Measurements from ENCODE around the gene MAPKAPK2.

Gene MAPKAPK2

GRCh38 chr1:206666031-206666561 lies 18.6 kb upstream of the MAPKAPK2 start:
- Histone ChIP-seq H3K27me3 (ENCODE audit: insufficient read depth, low read length, poor library complexity, severe bottlenecking) (no peaks in the 10 kb centered on the region), H3K36me3 (ENCODE audit: insufficient read depth, low read length) (no peaks in the 10 kb centered on the region), H3F3A (ENCODE audit: low read depth) (no peaks in the 10 kb centered on the region), H3K9me2 (replicated peaks; ENCODE audit: low read depth, low read length) (no peaks in the 10 kb centered on the region), H3K79me2 (ENCODE audit: insufficient read depth, low read length) (no peaks in the 10 kb centered on the region), H4K20me1 (ENCODE audit: insufficient read depth, low read length, poor library complexity, severe bottlenecking) (no peaks in the 10 kb centered on the region), H3K4me3 (ENCODE audit: low read length, poor library complexity, severe bottlenecking) (no peak overlapping the region), H3K4me2 (ENCODE audit: low read depth, low read length, poor library complexity, severe bottlenecking) (no peak overlapping the region), H3K4me1 (ENCODE audit: insufficient read depth, low read length, poor library complexity, severe bottlenecking) (peaks cover 25% of the 10 kb centered on the region), H3K9me3 (ENCODE audit: insufficient read depth, low read depth, low read length) (no peaks in the 10 kb centered on the region), H3K9ac (ENCODE audit: low read depth, low read length, poor library complexity, severe bottlenecking) (no peak overlapping the region), H2AFZ (ENCODE audit: low read length) (0 out of 2 replicates have a peak overlapping the region, but pooled peaks have one; percentile 3)
- TF ChIP-seq CTCF (conservative IDR thresholded peaks at IDR 0.05; ENCODE audit: low read length): no peak
- TF ChIP-seq EZH2phosphoT487 (IDR thresholded peaks at IDR 0.05; ENCODE audit: borderline replicate concordance): no peak

- Histone ChIP-seq H3K4me3 (ENCODE audit: low read length, poor library complexity, severe bottlenecking) (no peak overlapping the region), H3K9ac (ENCODE audit: low read depth, low read length, poor library complexity, severe bottlenecking) (no peak overlapping the region), H3K9me2 (replicated peaks; ENCODE audit: low read depth, low read length) (no peaks in the 10 kb centered on the region), H3K9me3 (ENCODE audit: insufficient read depth, low read depth, low read length) (no peaks in the 10 kb centered on the region), H3K4me1 (ENCODE audit: insufficient read depth, low read length, poor library complexity, severe bottlenecking) (peaks cover 26% of the 10 kb centered on the region), H3K36me3 (ENCODE audit: insufficient read depth, low read length) (no peaks in the 10 kb centered on the region), H4K20me1 (ENCODE audit: insufficient read depth, low read length, poor library complexity, severe bottlenecking) (no peaks in the 10 kb centered on the region), H3K79me2 (ENCODE audit: insufficient read depth, low read length) (no peaks in the 10 kb centered on the region), H3F3A (ENCODE audit: low read depth) (no peaks in the 10 kb centered on the region), H2AFZ (ENCODE audit: low read length) (no peak overlapping the region), H3K4me2 (ENCODE audit: low read depth, low read length, poor library complexity, severe bottlenecking) (no peak overlapping the region), H3K27me3 (ENCODE audit: insufficient read depth, low read length, poor library complexity, severe bottlenecking) (no peaks in the 10 kb centered on the region)
- TF ChIP-seq EZH2phosphoT487 (IDR thresholded peaks at IDR 0.05; ENCODE audit: borderline replicate concordance) (no peak), CTCF (conservative IDR thresholded peaks at IDR 0.05; ENCODE audit: low read length) (no peak)
These were observed 17.6 kb upstream of the MAPKAPK2 start for GRCh38 chr1:206666954-206667665.

GRCh38 chr1:206668351-206668750 lies 16.4 kb upstream of the MAPKAPK2 start:
- no peak overlapping the region for H3K9ac ChIP-seq (ENCODE audit: low read depth, low read length, poor library complexity, severe bottlenecking)
- H3K4me3 ChIP-seq (ENCODE audit: low read length, poor library complexity, severe bottlenecking): no peak overlapping the region
- no peaks in the 10 kb centered on the region for H3K27me3 ChIP-seq (ENCODE audit: insufficient read depth, low read length, poor library complexity, severe bottlenecking)
- no peaks in the 10 kb centered on the region for H4K20me1 ChIP-seq (ENCODE audit: insufficient read depth, low read length, poor library complexity, severe bottlenecking)
- peaks cover 35% of the 10 kb centered on the region for H3K4me1 ChIP-seq (ENCODE audit: insufficient read depth, low read length, poor library complexity, severe bottlenecking)
- no peaks in the 10 kb centered on the region for H3K36me3 ChIP-seq (ENCODE audit: insufficient read depth, low read length)
- no peaks in the 10 kb centered on the region for H3F3A ChIP-seq (ENCODE audit: low read depth)
- H3K79me2 ChIP-seq (ENCODE audit: insufficient read depth, low read length): no peaks in the 10 kb centered on the region
- peak overlapping the region; percentile 68; the same call in 1 of the 2 replicates for H2AFZ ChIP-seq (ENCODE audit: low read length)
- H3K4me2 ChIP-seq (ENCODE audit: low read depth, low read length, poor library complexity, severe bottlenecking): peak overlapping the region; percentile 1
- no peak for TF ChIP-seq EZH2phosphoT487 (IDR thresholded peaks at IDR 0.05; ENCODE audit: borderline replicate concordance)
- TF ChIP-seq CTCF (conservative IDR thresholded peaks at IDR 0.05; ENCODE audit: low read length): no peak
- H3K9me3 ChIP-seq (ENCODE audit: insufficient read depth, low read depth, low read length): no peaks in the 10 kb centered on the region
- no peaks in the 10 kb centered on the region for H3K9me2 ChIP-seq (replicated peaks; ENCODE audit: low read depth, low read length)

Measured in Loucy (cell line).